Stimulated activated CD8-positive, alpha-beta memory T cell treated with anti-CD3 and anti-CD28 coated beads, Interleukin-4, amount 100 ng/mL, for 48 hours (primary cell): ENCODE results near the gene SLC46A3.
A peak's percentile ranks its signal among the peaks of the same experiment; 100 is the strongest.

Experiments used
- DNase-seq: peaks from one replicate; pipeline ENCODE4 v3.0.0-alpha.2; 2020

SLC46A3 gene

GRCh38 chr13:28678809-28679208 is 40.0 kb downstream of the SLC46A3 start:
- no peak for DNase-seq

- DNase-seq = no peak
Measured at GRCh38 chr13:28671126-28671792, 47.5 kb downstream of the SLC46A3 start.

- DNase-seq = no peak
Measured at GRCh38 chr13:28666897-28667488, 51.8 kb downstream of the SLC46A3 start.

- DNase-seq = no peak
Measured at GRCh38 chr13:28659621-28659970, 59.2 kb downstream of the SLC46A3 start.

- peak; percentile 95 for DNase-seq
Measured at GRCh38 chr13:28658796-28659620, 59.8 kb downstream of the SLC46A3 start, which contains the start of gene POMP. POMP (plus strand) TSS chr13:28659130; CDS start chr13:28659185, 55 bp downstream.

- DNase-seq = no peak
Measured at GRCh38 chr13:28658539-28658795, 60.3 kb downstream of the SLC46A3 start.

GRCh38 chr13:28657784-28658538 is 60.8 kb downstream of the SLC46A3 start:
- no peak for DNase-seq

GRCh38 chr13:28655561-28655960 is 63.2 kb downstream of the SLC46A3 start:
- no peak for DNase-seq

- no peak for DNase-seq
Measured at GRCh38 chr13:28654276-28654675, 64.5 kb downstream of the SLC46A3 start.

- no peak for DNase-seq
Measured at GRCh38 chr13:28653111-28653510, 65.7 kb downstream of the SLC46A3 start.

- no peak for DNase-seq
Measured at GRCh38 chr13:28651810-28652401, 66.9 kb downstream of the SLC46A3 start.

- DNase-seq = no peak
Measured at GRCh38 chr13:28650284-28650683, 68.5 kb downstream of the SLC46A3 start.
